ENCODE data around the gene TRAPPC3. TPM values are rescaled to one million over a fixed set of nuclear protein-coding genes. Genes with fewer than 3 reads are reported as not detected.

TRAPPC3 gene
- total RNA-seq, 3 donors from 2014 or later (not counting 1 experiment from before 2014, with no cell fraction given), result 28.0 to 34.7 (median 34.3) TPM

DNA sequence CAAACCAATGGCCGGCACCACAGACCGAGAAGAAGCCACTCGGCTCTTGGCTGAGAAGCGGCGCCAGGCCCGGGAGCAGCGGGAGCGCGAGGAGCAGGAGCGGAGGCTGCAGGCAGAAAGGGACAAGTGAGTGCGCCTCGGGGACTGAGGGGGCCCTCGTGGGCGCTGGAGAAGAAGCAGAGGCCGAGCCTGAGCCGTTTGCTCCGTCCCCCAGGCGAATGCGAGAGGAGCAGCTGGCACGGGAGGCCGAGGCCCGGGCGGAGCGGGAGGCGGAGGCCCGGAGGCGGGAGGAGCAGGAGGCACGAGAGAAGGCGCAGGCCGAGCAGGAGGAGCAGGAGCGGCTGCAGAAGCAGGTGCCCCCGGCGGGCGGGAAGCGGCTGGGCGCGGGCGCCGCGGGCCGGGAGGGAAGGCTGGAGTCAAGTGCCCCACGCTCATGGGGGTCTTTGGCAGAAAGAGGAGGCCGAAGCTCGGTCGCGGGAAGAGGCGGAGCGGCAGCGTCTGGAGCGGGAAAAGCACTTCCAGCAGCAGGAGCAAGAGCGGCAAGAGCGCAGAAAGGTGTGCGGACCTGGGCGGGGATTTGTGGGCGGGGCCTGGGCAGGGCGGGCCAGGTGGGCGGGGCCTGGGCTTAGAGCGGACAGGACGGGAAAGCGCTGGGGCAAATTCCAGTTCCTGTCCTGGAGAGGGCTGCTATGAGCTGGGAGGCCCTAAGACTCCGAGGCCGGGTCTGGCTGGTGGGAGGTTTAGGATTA lies 29.4 kb upstream of the TRAPPC3 start:
- H3K4me3 Mint-ChIP-seq, result no peak overlapping the region
- no peaks in the 10 kb centered on the region for H3K9me3 Mint-ChIP-seq
- 97% methylated on average over 62 of the region's 62 CpGs for WGBS (ENCODE audit: insufficient coverage)
- no peak for TF ChIP-seq CTCF (IDR thresholded peaks at IDR 0.05)
- Histone ChIP-seq H3K36me3 (ENCODE audit: control insufficient read depth, insufficient read depth, low read length) (peaks cover 69% of the 10 kb centered on the region), H3K27ac (ENCODE audit: low read length) (no peak overlapping the region), H3K4me1 (ENCODE audit: control insufficient read depth, insufficient read depth, low read length) (peaks cover 8% of the 10 kb centered on the region), H3K4me3 (ENCODE audit: low read length) (no peak overlapping the region), H3K9me3 (ENCODE audit: control insufficient read depth, insufficient read depth, low read length) (no peaks in the 10 kb centered on the region), H3K27me3 (ENCODE audit: control insufficient read depth, insufficient read depth, low read length) (no peaks in the 10 kb centered on the region)
- ATAC-seq (no peak), DNase-seq (no peak)
- peak overlapping the region in 1 of 2 donors; percentile 36 for H3K27ac Mint-ChIP-seq
- no peaks in the 10 kb centered on the region for H3K27me3 Mint-ChIP-seq (ENCODE audit: low read depth in 2 of 2)
- H3K36me3 Mint-ChIP-seq, result peaks cover 7% of the 10 kb centered on the region
- intact Hi-C loops (cut with micrococcal nuclease), result no loop called here
- peaks cover 6 to 18% of the 10 kb centered on the region in 2 donors for H3K4me1 Mint-ChIP-seq

DNA sequence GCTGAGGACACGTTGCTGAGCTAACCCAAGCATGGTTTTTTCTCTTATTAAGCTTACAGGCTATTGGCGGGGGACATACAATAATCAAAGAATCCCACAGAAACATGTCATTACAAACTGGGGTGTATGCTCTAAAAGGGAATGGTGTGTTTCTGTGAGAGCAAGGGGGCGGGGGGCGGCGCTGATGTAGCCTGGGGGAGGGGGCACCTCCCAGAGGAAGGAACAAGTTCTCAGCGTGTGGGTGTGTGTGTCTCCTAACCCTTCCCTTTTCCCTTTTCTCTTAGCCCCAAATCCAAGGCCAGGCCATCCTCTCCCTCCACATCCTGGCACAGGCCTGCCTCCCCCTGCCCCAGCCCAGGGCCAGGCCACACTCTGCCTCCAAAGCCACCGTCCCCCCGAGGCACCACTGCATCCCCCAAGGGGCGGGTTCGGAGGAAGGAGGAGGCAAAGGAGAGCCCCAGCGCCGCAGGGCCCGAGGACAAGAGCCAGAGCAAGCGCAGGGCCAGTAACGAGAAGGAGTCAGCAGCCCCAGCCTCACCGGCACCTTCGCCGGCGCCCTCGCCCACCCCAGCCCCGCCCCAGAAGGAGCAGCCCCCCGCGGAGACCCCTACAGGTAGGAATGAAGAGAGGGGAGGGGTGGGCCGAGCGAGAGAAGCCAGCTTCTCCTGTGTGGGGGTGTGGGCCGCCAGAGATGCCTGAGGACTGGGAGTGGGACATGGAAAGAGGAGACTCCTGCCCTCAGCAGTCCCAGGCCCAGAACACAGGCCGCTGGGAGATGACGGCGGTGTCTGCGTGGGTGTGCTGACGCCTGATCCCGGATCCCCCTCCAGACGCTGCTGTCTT lies 28.5 kb upstream of the TRAPPC3 start:
- peaks cover 6 to 18% of the 10 kb centered on the region in 2 donors for H3K4me1 Mint-ChIP-seq
- peaks cover 9% of the 10 kb centered on the region for H3K36me3 Mint-ChIP-seq
- H3K4me3 Mint-ChIP-seq, result no peak overlapping the region
- no peaks in the 10 kb centered on the region for H3K27me3 Mint-ChIP-seq (ENCODE audit: low read depth in 2 of 2)
- H3K9me3 Mint-ChIP-seq, result no peaks in the 10 kb centered on the region
- Histone ChIP-seq H3K36me3 (ENCODE audit: control insufficient read depth, insufficient read depth, low read length) (peaks cover 78% of the 10 kb centered on the region), H3K9me3 (ENCODE audit: control insufficient read depth, insufficient read depth, low read length) (no peaks in the 10 kb centered on the region), H3K27me3 (ENCODE audit: control insufficient read depth, insufficient read depth, low read length) (no peaks in the 10 kb centered on the region), H3K4me1 (ENCODE audit: control insufficient read depth, insufficient read depth, low read length) (peaks cover 8% of the 10 kb centered on the region), H3K4me3 (ENCODE audit: low read length) (no peak overlapping the region), H3K27ac (ENCODE audit: low read length) (no peak overlapping the region)
- 95% methylated on average over 28 of the region's 33 CpGs for WGBS (ENCODE audit: insufficient coverage)
- TF ChIP-seq CTCF (IDR thresholded peaks at IDR 0.05), result no peak
- ATAC-seq (no peak), DNase-seq (no peak)
- H3K27ac Mint-ChIP-seq, result peak overlapping the region in 1 of 2 donors; percentile 36
- intact Hi-C loops (cut with micrococcal nuclease), result no loop called here

- intact Hi-C loops (cut with micrococcal nuclease), result no loop called here
- TF ChIP-seq CTCF (IDR thresholded peaks at IDR 0.05), result no peak
- H3K4me1 ChIP-seq (ENCODE audit: control insufficient read depth, insufficient read depth, low read length), result peaks cover 8% of the 10 kb centered on the region
- H3K36me3 ChIP-seq (ENCODE audit: control insufficient read depth, insufficient read depth, low read length), result peaks cover 88% of the 10 kb centered on the region
- Mint-ChIP-seq H3K27me3 (ENCODE audit: low read depth in 2 of 2) (no peaks in the 10 kb centered on the region), H3K36me3 (peaks cover 9% of the 10 kb centered on the region), H3K27ac (peak overlapping the region in 1 of 2 donors; percentile 29), H3K9me3 (no peaks in the 10 kb centered on the region), H3K4me1 (peaks cover 6 to 18% of the 10 kb centered on the region in 2 donors), H3K4me3 (no peak overlapping the region)
- no peaks in the 10 kb centered on the region for H3K9me3 ChIP-seq (ENCODE audit: control insufficient read depth, insufficient read depth, low read length)
- no peak overlapping the region for H3K27ac ChIP-seq (ENCODE audit: low read length)
- DNase-seq, result no peak
- no peaks in the 10 kb centered on the region for H3K27me3 ChIP-seq (ENCODE audit: control insufficient read depth, insufficient read depth, low read length)
- 96% methylated on average over 76 of the region's 76 CpGs for WGBS (ENCODE audit: insufficient coverage)
- H3K4me3 ChIP-seq (ENCODE audit: low read length), result no peak overlapping the region
- no peak for ATAC-seq
Measured at GRCh38 chr1:36176106-36176949, 27.0 kb upstream of the TRAPPC3 start.
